HG03575 (cell line): ENCODE results near the gene OR51B2.

Experiments used
- ATAC-seq: cut with Tn5 transposase; IDR thresholded peaks from one replicate; pipeline ENCODE4 v1.9.1; 2021; ENCODE audit not compliant: unreplicated experiment, insufficient number of reproducible peaks, low FRiP score; ENCODE audit errors: extremely low read depth

The OR51B2 gene

GRCh38 chr11:5286901-5287300 lies 37.2 kb downstream of the OR51B2 start:
- ATAC-seq, result no peak

- no peak for ATAC-seq
Measured at GRCh38 chr11:5286351-5286750, 37.7 kb downstream of the OR51B2 start.

DNA sequence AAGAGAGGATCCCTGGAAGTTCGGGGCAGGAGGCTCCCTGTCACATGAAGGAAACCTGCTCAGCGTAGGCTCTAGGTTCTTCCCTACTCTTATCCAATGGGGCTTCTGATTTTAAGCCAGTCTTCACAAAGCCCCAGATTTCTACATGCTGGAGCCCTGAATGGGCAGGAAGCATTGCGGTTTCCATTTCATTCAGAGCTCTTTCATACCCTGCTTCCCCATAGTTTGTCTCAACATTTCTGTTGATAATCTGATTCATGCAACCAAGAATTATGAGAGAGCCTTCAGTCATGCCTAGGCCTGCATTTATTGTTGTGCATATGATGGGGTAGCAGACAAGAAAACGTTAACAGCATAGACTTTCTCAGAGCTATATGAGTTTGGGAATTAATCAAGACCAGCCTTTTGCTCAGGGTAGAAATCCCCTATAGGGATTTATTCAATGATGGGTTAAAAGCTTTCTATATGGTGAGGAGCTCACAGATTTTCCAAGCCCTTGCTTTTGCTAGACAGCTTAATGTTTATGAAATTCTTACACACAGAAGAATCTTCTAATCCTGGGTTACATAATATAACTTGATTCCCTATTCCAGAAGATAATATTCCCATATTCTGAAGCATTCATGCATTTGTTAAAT lies 38.3 kb downstream of the OR51B2 start:
- ATAC-seq, result no peak

DNA sequence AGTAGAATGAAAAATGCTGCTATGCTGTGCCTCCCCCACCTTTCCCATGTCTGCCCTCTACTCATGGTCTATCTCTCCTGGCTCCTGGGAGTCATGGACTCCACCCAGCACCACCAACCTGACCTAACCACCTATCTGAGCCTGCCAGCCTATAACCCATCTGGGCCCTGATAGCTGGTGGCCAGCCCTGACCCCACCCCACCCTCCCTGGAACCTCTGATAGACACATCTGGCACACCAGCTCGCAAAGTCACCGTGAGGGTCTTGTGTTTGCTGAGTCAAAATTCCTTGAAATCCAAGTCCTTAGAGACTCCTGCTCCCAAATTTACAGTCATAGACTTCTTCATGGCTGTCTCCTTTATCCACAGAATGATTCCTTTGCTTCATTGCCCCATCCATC lies 39.5 kb downstream of the OR51B2 start:
- no peak for ATAC-seq

- ATAC-seq, result no peak
Measured at GRCh38 chr11:5283882-5284281, 40.2 kb downstream of the OR51B2 start.

DNA sequence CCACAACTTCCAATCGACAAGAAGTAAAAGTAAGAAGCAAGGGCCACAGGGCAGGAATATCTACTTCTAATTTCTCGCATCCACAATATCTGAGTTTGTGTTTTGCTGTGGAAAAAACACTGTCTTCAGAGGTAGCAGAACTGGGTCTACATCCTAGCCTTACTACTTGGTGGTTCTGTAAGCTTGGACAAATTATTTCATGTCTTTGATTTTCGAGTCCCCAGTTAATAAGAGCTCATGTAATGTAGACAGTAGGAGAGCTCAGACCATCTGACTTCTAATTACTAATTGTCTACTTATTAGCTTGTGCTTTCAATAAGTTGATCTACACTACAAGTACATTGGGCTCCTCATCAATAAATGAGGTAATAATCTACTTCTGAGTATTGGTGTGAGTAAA lies 41.0 kb downstream of the OR51B2 start:
- ATAC-seq, result no peak

DNA sequence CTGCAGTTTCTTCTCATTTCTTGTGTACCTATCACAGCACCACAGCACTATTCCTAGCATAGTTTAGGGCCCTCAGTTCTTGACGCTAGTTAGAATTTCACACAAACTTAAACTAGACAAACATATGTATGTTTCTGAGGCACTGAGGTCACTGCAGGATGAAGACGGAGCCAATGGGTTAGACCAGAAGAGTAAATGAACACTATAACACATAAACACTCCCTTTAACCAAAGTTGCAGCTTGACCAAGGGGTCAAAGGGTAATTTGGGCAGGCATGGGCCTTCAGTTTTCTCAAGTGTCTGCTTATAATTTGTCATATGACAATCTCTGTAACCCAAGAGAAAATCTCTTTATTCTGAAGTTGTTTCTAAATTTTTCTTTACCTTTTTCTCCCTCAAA lies 41.5 kb downstream of the OR51B2 start:
- ATAC-seq, result no peak

GRCh38 chr11:5281596-5281995 lies 42.5 kb downstream of the OR51B2 start:
- ATAC-seq, result no peak

DNA sequence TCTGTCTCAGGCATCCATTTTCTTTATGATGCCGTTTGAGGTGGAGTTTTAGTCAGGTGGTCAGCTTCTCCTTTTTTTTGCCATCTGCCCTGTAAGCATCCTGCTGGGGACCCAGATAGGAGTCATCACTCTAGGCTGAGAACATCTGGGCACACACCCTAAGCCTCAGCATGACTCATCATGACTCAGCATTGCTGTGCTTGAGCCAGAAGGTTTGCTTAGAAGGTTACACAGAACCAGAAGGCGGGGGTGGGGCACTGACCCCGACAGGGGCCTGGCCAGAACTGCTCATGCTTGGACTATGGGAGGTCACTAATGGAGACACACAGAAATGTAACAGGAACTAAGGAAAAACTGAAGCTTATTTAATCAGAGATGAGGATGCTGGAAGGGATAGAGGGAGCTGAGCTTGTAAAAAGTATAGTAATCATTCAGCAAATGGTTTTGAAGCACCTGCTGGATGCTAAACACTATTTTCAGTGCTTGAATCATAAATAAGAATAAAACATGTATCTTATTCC lies 43.5 kb downstream of the OR51B2 start:
- ATAC-seq, result peak; percentile 86

DNA sequence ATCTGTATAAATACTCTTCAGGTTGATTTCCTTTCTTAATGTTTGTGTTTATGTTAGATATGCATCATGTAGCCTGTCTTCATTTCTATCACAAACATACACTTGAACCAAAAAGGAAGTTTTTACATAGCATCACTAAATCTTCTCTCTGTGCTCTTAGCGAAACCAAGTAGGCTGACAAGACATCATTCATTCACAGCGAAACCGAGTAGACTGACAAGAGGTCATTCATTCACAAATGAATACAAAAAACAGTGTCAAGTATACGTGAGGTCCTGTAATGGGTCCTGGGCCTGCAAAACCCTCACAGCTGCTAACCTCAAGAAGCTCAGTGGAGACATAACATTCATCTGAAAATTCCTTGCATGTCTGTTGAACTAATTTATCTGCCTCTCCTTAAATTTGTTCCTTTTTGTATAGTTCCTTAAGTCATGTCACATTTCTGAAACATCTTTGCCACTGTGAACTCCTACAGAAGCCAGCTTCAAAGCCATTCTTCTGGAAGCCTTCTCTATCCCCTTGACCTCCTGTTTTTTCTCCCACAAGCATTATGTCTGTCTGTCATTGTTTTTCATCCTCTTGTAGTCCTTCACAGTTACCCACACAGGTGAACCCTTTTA lies 44.5 kb downstream of the OR51B2 start:
- no peak for ATAC-seq

DNA sequence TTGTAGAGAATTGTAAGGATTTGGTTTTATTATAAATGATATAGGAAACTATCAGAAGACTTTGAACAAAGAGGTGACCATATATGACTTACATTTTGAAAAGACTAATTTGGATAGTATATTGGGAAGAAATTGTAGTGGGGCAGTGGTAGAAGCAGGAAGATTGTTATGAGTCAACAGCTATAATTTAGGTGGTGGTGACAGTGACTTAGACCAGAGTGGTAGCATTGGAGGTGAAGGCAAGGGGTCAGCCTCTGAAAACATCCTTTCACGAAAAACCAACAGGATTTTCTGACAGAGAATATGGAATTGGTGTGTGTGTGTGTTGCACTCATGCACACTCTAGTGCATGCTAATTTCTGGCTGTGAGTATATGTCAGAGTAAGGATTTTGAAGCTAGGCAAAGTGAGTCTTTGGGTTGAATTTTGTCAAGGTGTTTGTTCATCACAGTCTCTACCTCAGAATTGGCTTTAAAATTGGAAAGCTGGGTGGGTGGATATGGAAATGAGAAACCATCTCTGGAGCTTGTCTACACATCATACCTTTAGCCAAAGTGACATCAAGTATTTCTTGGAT lies 46.2 kb downstream of the OR51B2 start:
- no peak for ATAC-seq

- no peak for ATAC-seq
Measured at GRCh38 chr11:5276697-5277096, 47.4 kb downstream of the OR51B2 start.

- ATAC-seq, result no peak
Measured at GRCh38 chr11:5275369-5276110, 48.6 kb downstream of the OR51B2 start.

GRCh38 chr11:5274395-5274794 lies 49.7 kb downstream of the OR51B2 start:
- ATAC-seq, result no peak
